A549 treated with CORT108297 at 1 μM for 4 hours (cell line): Measurements from ENCODE around the gene DEXI. TPM values are rescaled to one million over a fixed set of nuclear protein-coding genes. Genes with fewer than 3 reads are reported as not detected.

Source experiments
- total RNA-seq: library from RNA; stranded (reverse); fragments of 200-300 nt; extraction: Qiagen RNA extraction; gene quantifications from 5 replicates; pipeline ENCODE4 v1.2.3, GENCODE V29; 2022

The DEXI gene
- total RNA-seq = 31.0 to 44.8 TPM (median 43.6 TPM) in 5 replicates

DNA sequence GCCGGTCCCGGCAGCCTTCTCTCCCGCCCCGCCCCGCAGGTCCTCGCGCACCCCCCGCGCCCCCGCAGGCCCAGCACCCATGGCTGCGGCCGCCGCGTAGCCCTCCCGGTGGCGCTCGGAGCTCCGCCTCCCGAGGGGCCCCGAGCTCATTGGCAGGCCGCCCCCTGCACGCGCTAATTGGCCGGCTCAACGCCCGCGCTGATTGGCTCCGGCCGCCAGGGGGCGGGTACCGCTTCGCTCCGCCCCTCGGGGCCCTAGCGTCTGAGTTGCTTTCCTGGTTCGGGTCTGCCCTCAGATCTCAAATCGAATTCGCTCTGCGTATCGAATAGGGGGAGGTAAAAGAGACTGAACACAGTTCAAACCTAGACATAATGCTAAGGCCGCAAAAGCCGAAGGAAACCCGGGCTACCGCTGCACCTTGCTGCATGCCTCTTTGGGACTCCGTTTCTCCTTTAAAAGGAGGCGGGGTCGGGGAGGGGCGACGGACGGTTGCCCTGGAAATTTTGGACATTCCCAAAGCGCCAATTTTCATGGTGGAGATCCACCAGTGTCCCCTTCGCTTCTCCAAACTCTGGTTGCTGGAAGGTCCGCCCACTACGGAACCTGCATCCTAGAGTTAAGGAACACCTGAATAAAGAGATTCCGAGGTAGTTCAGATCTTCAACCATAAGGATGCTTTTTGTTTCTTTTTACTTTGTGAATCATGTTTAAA lies at the start of gene DEXI:
DEXI (minus strand) TSS at position 117 of the 712 bp plus-strand sequence. CDS start 463 bp downstream, outside the sequence.

GRCh38 chr16:10944249-10945064 lies 2.2 kb upstream of the DEXI start, which contains the start of gene CLEC16A:
CLEC16A (plus strand) TSS chr16:10944564; CDS start chr16:10944718, 154 bp downstream.

Other genes starting within 250 kb of the DEXI start
- gene TEKT5, start 247.5 kb downstream of the DEXI start, total RNA-seq = not detected in 5 replicates
- 41.9 to 46.1 TPM (median 42.1 TPM) in 5 replicates for gene NUBP1, start 198.6 kb downstream of the DEXI start, total RNA-seq
- 0.05 to 0.15 TPM (median 0.11 TPM) in 5 replicates for gene TVP23A, start 123.7 kb downstream of the DEXI start, total RNA-seq
- 0.05 to 0.15 TPM (median 0.13 TPM) in 5 replicates for gene CIITA, start 65.3 kb downstream of the DEXI start, total RNA-seq
- 7.3 to 9.4 TPM (median 9.2 TPM) in 5 replicates for gene CLEC16A, start 2.1 kb upstream of the DEXI start, total RNA-seq